Smooth muscle cell (in vitro differentiated cells): ENCODE measurements around the gene CLSTN1. TPM values are rescaled to one million over a fixed set of nuclear protein-coding genes. Genes with fewer than 3 reads are reported as not detected.
"Not testable (repeated sequence)": the region's sequence is repeated elsewhere in the genome, so short reads cannot be mapped to it uniquely, and the experiment has no call there.

ENCODE experiments used
- DNase-seq: peaks from one replicate; lab custom pipeline; 2025; ENCODE audit not compliant: unreplicated experiment; lab: John Stamatoyannopoulos, UW
- H2AFZ ChIP-seq: fragments of 200-600 bp; sonication (generic); 2 replicates; pipeline ENCODE4 v1.6.0; 2016; ENCODE audit warnings: antibody characterized with exemption, low read depth, mild to moderate bottlenecking
- H3F3A ChIP-seq: fragments of 200-600 bp; sonication (generic); 2 replicates; pipeline ENCODE4 v1.6.0; 2017; ENCODE audit warnings: antibody characterized with exemption, low read depth
- H3K27ac ChIP-seq: fragments of 200-600 bp; sonication (generic); 2 replicates; pipeline ENCODE4 v1.5.1; 2016; ENCODE audit warnings: low read depth, mild to moderate bottlenecking
- H3K27me3 ChIP-seq: fragments of 200-600 bp; sonication (generic); 2 replicates; pipeline ENCODE4 v1.6.1; 2016; ENCODE audit warnings: low read depth, mild to moderate bottlenecking
- H3K36me3 ChIP-seq: fragments of 200-600 bp; sonication (generic); 2 replicates; pipeline ENCODE4 v1.5.1; 2016; ENCODE audit warnings: low read depth
- H3K4me1 ChIP-seq: fragments of 200-600 bp; sonication (generic); 2 replicates; pipeline ENCODE4 v1.5.1; 2016; ENCODE audit warnings: low read depth
- H3K4me2 ChIP-seq: fragments of 200-600 bp; sonication (generic); 2 replicates; pipeline ENCODE4 v1.6.0; 2016; ENCODE audit warnings: mild to moderate bottlenecking
- H3K4me3 ChIP-seq: fragments of 200-600 bp; sonication (generic); 2 replicates; pipeline ENCODE4 v1.5.1; 2016; ENCODE audit warnings: mild to moderate bottlenecking
- H3K79me2 ChIP-seq: fragments of 200-600 bp; sonication (generic); 2 replicates; pipeline ENCODE4 v1.6.0; 2016; ENCODE audit warnings: low read depth, mild to moderate bottlenecking
- H3K9ac ChIP-seq: fragments of 200-600 bp; sonication (generic); 2 replicates; pipeline ENCODE4 v1.6.0; 2016; ENCODE audit warnings: low read depth
- H3K9me3 ChIP-seq: fragments of 200-600 bp; sonication (generic); replicated peaks from 2 replicates; pipeline ENCODE4 v1.5.1; 2016; ENCODE audit warnings: low read depth
- H4K20me1 ChIP-seq: fragments of 200-600 bp; sonication (generic); 2 replicates; pipeline ENCODE4 v1.6.0; 2016; ENCODE audit warnings: low read depth
- WGBS: methylation state at CpG from one replicate; pipeline ENCODE4 v1.1.7; 2016; ENCODE audit warnings: low lambda C conversion rate; 5-methylcytosine and 5-hydroxymethylcytosine counted together
- polyA plus RNA-seq: library from polyadenylated mRNA; unstranded; fragments of >200 nt; fragmentation: Nextera tagmentation; extraction: Ambion mirVana; gene quantifications from 2 replicates; pipeline ENCODE4 v1.2.1, GENCODE V29; 2016
- total RNA-seq: library from RNA; depleted of rRNA; stranded (reverse); fragments of >200 nt; gene quantifications from 2 replicates; pipeline ENCODE4 v1.2.3, GENCODE V29; 2014
- TF ChIP-seq, protein P1 (sequence below): fragments of 200-600 bp; sonication (generic); IDR thresholded peaks from 2 replicates; pipeline ENCODE4 v1.5.1; 2017; ENCODE audit warnings: borderline replicate concordance, mild to moderate bottlenecking, antibody characterized with exemption; ENCODE audit not compliant: insufficient read depth, poor library complexity, severe bottlenecking

CLSTN1 gene
- total and polyA plus RNA-seq, 2 experiments from 2014 or later = 51.3 to 83.5 TPM

DNA sequence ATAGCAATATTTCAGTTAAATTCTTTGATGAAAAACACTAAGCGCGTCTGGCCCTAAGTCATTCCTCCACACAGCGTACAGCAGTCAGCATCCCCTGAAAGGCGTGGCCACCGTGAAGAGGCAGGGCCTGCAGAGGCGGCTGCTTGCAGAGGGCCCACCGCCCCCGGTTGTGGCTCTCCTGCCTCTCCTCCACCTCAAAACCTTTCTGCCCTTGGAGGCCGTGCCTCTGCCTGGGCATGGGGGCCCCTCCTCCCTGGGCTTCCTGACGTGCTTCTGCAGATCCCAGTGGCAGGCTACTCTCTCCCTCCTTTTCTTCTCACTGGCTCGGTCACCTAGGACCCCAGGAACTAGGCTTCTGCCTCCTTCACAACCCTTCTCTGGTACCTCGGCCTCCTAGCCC is 16.2 kb downstream of the CLSTN1 start:
- TF ChIP-seq, protein P1, sequence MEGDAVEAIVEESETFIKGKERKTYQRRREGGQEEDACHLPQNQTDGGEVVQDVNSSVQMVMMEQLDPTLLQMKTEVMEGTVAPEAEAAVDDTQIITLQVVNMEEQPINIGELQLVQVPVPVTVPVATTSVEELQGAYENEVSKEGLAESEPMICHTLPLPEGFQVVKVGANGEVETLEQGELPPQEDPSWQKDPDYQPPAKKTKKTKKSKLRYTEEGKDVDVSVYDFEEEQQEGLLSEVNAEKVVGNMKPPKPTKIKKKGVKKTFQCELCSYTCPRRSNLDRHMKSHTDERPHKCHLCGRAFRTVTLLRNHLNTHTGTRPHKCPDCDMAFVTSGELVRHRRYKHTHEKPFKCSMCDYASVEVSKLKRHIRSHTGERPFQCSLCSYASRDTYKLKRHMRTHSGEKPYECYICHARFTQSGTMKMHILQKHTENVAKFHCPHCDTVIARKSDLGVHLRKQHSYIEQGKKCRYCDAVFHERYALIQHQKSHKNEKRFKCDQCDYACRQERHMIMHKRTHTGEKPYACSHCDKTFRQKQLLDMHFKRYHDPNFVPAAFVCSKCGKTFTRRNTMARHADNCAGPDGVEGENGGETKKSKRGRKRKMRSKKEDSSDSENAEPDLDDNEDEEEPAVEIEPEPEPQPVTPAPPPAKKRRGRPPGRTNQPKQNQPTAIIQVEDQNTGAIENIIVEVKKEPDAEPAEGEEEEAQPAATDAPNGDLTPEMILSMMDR = no peak
- Histone ChIP-seq H3K9me3 (no peaks in the 10 kb centered on the region), H2AFZ (no peak overlapping the region), H4K20me1 (peaks cover 98% of the 10 kb centered on the region), H3K36me3 (no peaks in the 10 kb centered on the region), H3K79me2 (peaks cover 68% of the 10 kb centered on the region), H3K27ac (no peak overlapping the region), H3K4me3 (no peak overlapping the region), H3K4me1 (peaks cover 11% of the 10 kb centered on the region), H3K4me2 (no peak overlapping the region), H3K9ac (no peak overlapping the region), H3K27me3 (no peaks in the 10 kb centered on the region), H3F3A (no peaks in the 10 kb centered on the region)
- no peak for DNase-seq
- 78% methylated on average over 12 of the region's 12 CpGs for WGBS

DNA sequence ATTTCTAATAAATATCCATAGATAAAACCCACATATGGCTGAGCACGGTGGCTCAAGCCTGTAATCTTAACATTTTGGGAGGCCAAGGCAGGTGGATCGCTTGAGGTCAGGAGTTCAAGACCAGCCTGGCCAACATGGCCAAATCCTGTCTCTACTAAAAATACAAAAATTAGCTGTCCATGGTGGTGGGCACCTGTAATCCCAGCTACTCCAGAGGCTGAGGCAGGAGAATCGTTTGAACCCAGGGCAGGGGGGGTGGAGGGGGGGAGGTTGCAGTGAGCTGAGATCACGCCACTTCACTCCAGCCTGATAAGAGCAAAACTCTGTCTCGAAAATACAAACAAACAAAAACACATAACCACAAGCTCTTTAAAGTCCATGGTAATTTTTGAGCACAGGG is 17.8 kb downstream of the CLSTN1 start:
- not testable (repeated sequence) for H3K9ac ChIP-seq, H3F3A ChIP-seq, H3K9me3 ChIP-seq, H2AFZ ChIP-seq, H3K36me3 ChIP-seq, DNase-seq, H3K27me3 ChIP-seq, H3K27ac ChIP-seq, H3K4me3 ChIP-seq, H3K4me2 ChIP-seq
- 84% methylated on average over 5 of the region's 5 CpGs for WGBS
- Histone ChIP-seq H3K79me2 (peaks cover 74% of the 10 kb centered on the region), H3K4me1 (peaks cover 11% of the 10 kb centered on the region), H4K20me1 (peaks cover 98% of the 10 kb centered on the region)

DNA sequence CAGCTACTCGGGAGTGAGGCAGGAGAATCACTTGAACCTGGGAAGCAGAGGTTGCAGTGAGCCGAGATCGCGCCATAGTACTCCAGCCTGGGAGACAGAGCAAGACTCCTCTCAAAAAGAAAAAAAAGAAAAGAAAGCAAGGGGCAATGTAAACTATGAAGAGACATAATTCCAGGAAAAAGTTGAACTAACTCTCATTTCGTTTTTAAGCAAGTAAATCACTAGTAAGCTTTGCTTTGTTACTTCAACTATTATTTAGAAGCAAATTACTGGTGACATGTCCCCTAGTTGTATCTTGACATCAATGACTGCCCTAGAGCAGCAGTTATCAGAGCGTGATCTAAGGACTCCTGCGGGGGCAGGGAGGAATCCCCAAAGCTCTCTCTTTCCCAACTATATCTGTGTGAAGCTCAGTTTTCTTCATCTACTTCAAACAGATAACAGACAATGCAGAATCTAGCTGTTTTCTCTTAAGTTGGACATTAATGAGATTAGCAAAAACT is 18.7 kb downstream of the CLSTN1 start:
- H3K4me3 ChIP-seq = no peak overlapping the region
- peaks cover 73% of the 10 kb centered on the region for H3K79me2 ChIP-seq
- no peaks in the 10 kb centered on the region for H3K9me3 ChIP-seq
- H3K4me2 ChIP-seq = no peak overlapping the region
- no peak overlapping the region for H2AFZ ChIP-seq
- DNase-seq = no peak
- no peak overlapping the region for H3K9ac ChIP-seq
- peaks cover 98% of the 10 kb centered on the region for H4K20me1 ChIP-seq
- H3K27me3 ChIP-seq = no peaks in the 10 kb centered on the region
- WGBS = 71% methylated on average over 7 of the region's 7 CpGs
- no peak overlapping the region for H3K27ac ChIP-seq
- peaks cover 11% of the 10 kb centered on the region for H3K4me1 ChIP-seq
- no peaks in the 10 kb centered on the region for H3F3A ChIP-seq
- H3K36me3 ChIP-seq = no peaks in the 10 kb centered on the region
- TF ChIP-seq, protein P1 = no peak

DNA sequence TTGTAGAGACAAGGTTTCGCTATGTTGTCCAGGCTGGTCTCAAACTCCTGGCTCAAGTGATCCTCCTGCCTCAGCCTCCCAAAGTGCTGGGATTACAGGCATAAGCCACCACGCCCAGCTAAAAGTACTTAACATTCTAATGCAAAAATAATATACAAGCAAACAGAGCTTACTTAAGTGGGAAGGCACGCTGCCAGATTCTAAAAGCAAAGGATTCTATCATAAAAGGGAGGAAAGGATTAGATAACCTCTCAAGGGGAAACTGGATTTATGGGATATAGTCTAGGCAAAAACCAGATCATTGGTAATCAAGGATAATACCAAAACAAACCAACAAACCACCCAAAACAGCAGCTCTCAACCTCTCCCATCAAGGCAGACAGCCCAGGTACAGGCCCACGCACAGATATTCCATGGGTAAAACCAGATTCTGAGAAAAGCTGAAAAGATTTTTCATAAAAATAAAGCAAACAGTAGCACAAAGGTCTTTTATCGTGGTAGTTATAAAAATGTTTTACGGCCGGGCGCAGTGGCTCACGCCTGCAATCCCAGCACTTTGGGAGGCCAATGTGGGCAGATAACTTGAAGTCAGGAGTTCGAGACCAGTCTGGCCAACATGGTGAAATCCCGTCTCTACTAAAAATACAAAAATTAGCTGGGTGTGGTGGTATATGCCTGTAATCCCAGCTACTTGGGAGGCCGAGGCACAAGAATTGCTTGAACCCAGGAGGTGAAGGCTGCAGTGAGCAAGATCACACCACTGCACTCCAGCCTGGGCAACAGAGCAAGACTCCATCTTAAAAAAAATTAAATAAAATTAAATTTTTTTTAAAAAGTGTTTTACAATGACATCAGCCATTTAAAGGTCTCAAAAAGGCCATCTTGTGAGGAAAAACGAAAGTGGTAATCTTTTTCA is 20.5 kb downstream of the CLSTN1 start:
- H2AFZ ChIP-seq, H3K27me3 ChIP-seq, DNase-seq, H3K4me1 ChIP-seq, H3K4me2 ChIP-seq, H3K9me3 ChIP-seq, H3K27ac ChIP-seq, H3K36me3 ChIP-seq, H3F3A ChIP-seq, H3K4me3 ChIP-seq, H3K9ac ChIP-seq: not testable (repeated sequence)
- Histone ChIP-seq H3K79me2 (peaks cover 68% of the 10 kb centered on the region), H4K20me1 (peaks cover 99% of the 10 kb centered on the region)
- 88% methylated on average over 13 of the region's 13 CpGs for WGBS
